Vagina (tissue), 2 donors: Measurements from ENCODE around the gene GPR18. TPM values are rescaled to one million over a fixed set of nuclear protein-coding genes. Genes with fewer than 3 reads are reported as not detected.

ENCODE experiments used
- DNase-seq, 2 donors: peaks; one replicate each; pipeline ENCODE4 v3.0.0-alpha.2; 2017; ENCODE audit errors: extremely low spot score in 2 of 2
- H3K27ac ChIP-seq: fragments of 200-600 bp; sonication (generic); one replicate; pipeline ENCODE4 v1.5.1; 2019
- H3K27me3 ChIP-seq: fragments of 200-600 bp; sonication (generic); one replicate; pipeline ENCODE4 v1.5.1; 2019
- H3K36me3 ChIP-seq, 2 donors: fragments of 200-600 bp; sonication (generic); one replicate each; pipeline ENCODE4 v1.5.1; 2017 to 2019
- H3K4me1 ChIP-seq: fragments of 200-600 bp; sonication (generic); one replicate; pipeline ENCODE4 v1.5.1; 2019
- H3K4me3 ChIP-seq, 2 donors: fragments of 200-600 bp; sonication (generic); 1 replicate in 1 of 2; 2 replicates in 1 of 2; pipeline ENCODE4 v1.5.1; 2016 to 2019
- H3K9me3 ChIP-seq: fragments of 200-600 bp; sonication (generic); one replicate; pipeline ENCODE4 v1.5.1; 2019
- CTCF ChIP-seq, 3 experiments: fragments of 450-650 bp in 2 of 3; fragments of 200-600 bp in 1 of 3; sonication (generic) in 1 of 3; IDR thresholded peaks; one replicate each; pipeline ENCODE4 v1.5.1; 2017 to 2019; ENCODE audit warnings: antibody characterized with exemption in 3 of 3, mild to moderate bottlenecking in 2 of 3, moderate library complexity in 2 of 3
- POLR2A ChIP-seq, 2 donors: fragments of 450-650 bp; IDR thresholded peaks; one replicate each; pipeline ENCODE4 v1.6.1; 2017; ENCODE audit warnings: antibody characterized with exemption in 2 of 2, mild to moderate bottlenecking in 2 of 2, moderate library complexity in 2 of 2
- POLR2AphosphoS5 ChIP-seq, 2 donors: sonication (generic); formaldehyde crosslinking; IDR thresholded peaks; one replicate each; pipeline ENCODE4 v1.9.0; 2017; ENCODE audit warnings: antibody characterized with exemption in 2 of 2, mild to moderate bottlenecking in 2 of 2, low read depth in 1 of 2; ENCODE audit not compliant: insufficient read depth in 1 of 2
- intact Hi-C: fragments of 100-400 bp; cut with DNase I; formaldehyde crosslinking; loops from one replicate; pipeline ENCODE4 v1.15.1; 2023
- total RNA-seq: library from RNA; depleted of rRNA; stranded (reverse); fragments of >200 nt; gene quantifications from one replicate; pipeline ENCODE4 v1.2.3, GENCODE V29; 2016

GPR18 gene
- total RNA-seq, 1 donor from 2014 or later, result not detected

GRCh38 chr13:99221567-99222239 is 36.5 kb downstream of the GPR18 start:
- Histone ChIP-seq H3K9me3 (no peaks in the 10 kb centered on the region), H3K4me3 (no peak overlapping the region), H3K36me3 (no peaks in the 10 kb centered on the region), H3K27me3 (no peaks in the 10 kb centered on the region), H3K27ac (no peak overlapping the region), H3K4me1 (peaks cover 60% of the 10 kb centered on the region)
- intact Hi-C loops, result no loop called here
- no peak for TF ChIP-seq POLR2AphosphoS5 (IDR thresholded peaks at IDR 0.05; ENCODE audit: insufficient read depth in 1 of 2, low read depth in 1 of 2)
- TF ChIP-seq CTCF (IDR thresholded peaks at IDR 0.05), result no peak
- TF ChIP-seq POLR2A (IDR thresholded peaks at IDR 0.05), result no peak
- no peak for DNase-seq

GRCh38 chr13:99220199-99220935 is 37.8 kb downstream of the GPR18 start:
- no peaks in the 10 kb centered on the region for H3K36me3 ChIP-seq
- H3K27ac ChIP-seq, result no peak overlapping the region
- TF ChIP-seq POLR2A (IDR thresholded peaks at IDR 0.05) (no peak), CTCF (IDR thresholded peaks at IDR 0.05) (no peak), POLR2AphosphoS5 (IDR thresholded peaks at IDR 0.05; ENCODE audit: insufficient read depth in 1 of 2, low read depth in 1 of 2) (no peak)
- intact Hi-C loops, result no loop called here
- peaks cover 53% of the 10 kb centered on the region for H3K4me1 ChIP-seq
- no peak overlapping the region for H3K4me3 ChIP-seq
- DNase-seq, result no peak
- no peaks in the 10 kb centered on the region for H3K27me3 ChIP-seq
- H3K9me3 ChIP-seq, result no peaks in the 10 kb centered on the region

GRCh38 chr13:99218969-99219368 is 39.2 kb downstream of the GPR18 start:
- intact Hi-C loops, result no loop called here
- TF ChIP-seq CTCF (IDR thresholded peaks at IDR 0.05) (no peak), POLR2A (IDR thresholded peaks at IDR 0.05) (no peak), POLR2AphosphoS5 (IDR thresholded peaks at IDR 0.05; ENCODE audit: insufficient read depth in 1 of 2, low read depth in 1 of 2) (peak in 1 of 2 donors; percentile 21)
- no peaks in the 10 kb centered on the region for H3K36me3 ChIP-seq
- H3K27ac ChIP-seq, result no peak overlapping the region
- DNase-seq, result no peak
- no peak overlapping the region for H3K4me3 ChIP-seq
- H3K9me3 ChIP-seq, result no peaks in the 10 kb centered on the region
- H3K4me1 ChIP-seq, result peaks cover 53% of the 10 kb centered on the region
- H3K27me3 ChIP-seq, result no peaks in the 10 kb centered on the region

GRCh38 chr13:99218545-99218944 is 39.6 kb downstream of the GPR18 start:
- TF ChIP-seq CTCF (IDR thresholded peaks at IDR 0.05), result no peak
- no peak for TF ChIP-seq POLR2A (IDR thresholded peaks at IDR 0.05)
- no peak for TF ChIP-seq POLR2AphosphoS5 (IDR thresholded peaks at IDR 0.05; ENCODE audit: insufficient read depth in 1 of 2, low read depth in 1 of 2)
- no peaks in the 10 kb centered on the region for H3K9me3 ChIP-seq
- H3K4me1 ChIP-seq, result peaks cover 50% of the 10 kb centered on the region
- no peak overlapping the region for H3K4me3 ChIP-seq
- no peaks in the 10 kb centered on the region for H3K36me3 ChIP-seq
- DNase-seq, result no peak
- H3K27ac ChIP-seq, result no peak overlapping the region
- no peaks in the 10 kb centered on the region for H3K27me3 ChIP-seq
- intact Hi-C loops, result no loop called here

GRCh38 chr13:99218126-99218525 is 40.1 kb downstream of the GPR18 start:
- no peak overlapping the region for H3K27ac ChIP-seq
- no peak overlapping the region for H3K4me3 ChIP-seq
- H3K9me3 ChIP-seq, result no peaks in the 10 kb centered on the region
- no peak for DNase-seq
- intact Hi-C loops, result no loop called here
- no peaks in the 10 kb centered on the region for H3K27me3 ChIP-seq
- no peaks in the 10 kb centered on the region for H3K36me3 ChIP-seq
- no peak for TF ChIP-seq POLR2A (IDR thresholded peaks at IDR 0.05)
- H3K4me1 ChIP-seq, result peaks cover 48% of the 10 kb centered on the region
